HG03460 (cell line): ENCODE data around the gene PPP1R12A.

Experiments
- ATAC-seq: cut with Tn5 transposase; IDR thresholded peaks from one replicate; pipeline ENCODE4 v1.9.1; 2021; ENCODE audit not compliant: unreplicated experiment

The PPP1R12A gene

DNA sequence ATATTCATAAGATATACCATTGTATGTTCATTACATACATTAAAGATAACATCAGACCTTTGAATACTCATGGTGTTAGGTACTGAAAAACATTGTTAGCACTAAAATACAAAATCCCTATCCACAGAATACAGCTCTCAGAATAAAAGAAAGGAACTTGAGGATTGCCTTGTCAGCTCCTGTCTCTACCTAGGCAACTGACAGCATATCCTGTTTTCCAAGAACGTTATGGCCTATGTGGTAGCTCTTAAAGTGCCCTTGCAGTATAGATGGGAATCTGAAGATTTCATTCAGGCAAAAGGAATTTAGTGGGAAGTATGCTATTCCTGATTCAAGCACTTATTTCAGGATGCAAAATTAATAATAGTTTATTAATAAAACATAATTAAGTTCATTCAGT is 1.8 kb upstream of the PPP1R12A start:
- ATAC-seq = no peak

DNA sequence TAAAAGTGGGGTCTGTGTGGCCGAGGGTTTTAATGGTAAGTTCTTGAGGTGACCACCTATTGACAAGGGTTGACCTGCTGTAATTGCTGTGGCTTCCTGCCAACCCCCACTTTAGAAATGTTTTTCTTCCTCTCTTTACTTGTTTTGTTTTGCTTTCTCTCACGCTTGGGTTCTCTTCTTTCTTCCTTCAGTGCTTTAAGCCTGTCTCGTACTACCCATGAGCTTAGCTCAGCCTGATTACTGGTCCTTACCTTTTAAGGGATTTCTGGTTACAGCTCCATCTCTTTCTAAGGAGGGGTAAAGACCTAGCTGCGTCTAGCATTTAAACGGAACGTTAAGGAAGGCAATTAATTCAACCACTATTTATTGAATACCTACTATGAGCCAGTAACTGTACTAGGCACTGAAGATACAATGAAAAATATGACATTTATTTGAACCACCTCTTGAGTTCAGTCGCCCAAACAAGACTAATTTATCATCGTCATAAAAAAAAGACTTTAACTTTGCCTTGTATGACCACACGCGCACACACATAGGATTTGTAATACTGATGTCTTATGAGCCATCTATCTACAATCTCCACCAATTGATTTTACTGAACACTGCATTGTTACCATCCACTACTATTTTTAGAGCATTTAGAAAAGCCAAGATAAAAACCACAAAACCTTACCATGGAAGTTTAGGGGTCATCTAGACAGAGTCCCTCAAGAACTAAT is 888 bp upstream of the PPP1R12A start:
- ATAC-seq = peak; percentile 22

DNA sequence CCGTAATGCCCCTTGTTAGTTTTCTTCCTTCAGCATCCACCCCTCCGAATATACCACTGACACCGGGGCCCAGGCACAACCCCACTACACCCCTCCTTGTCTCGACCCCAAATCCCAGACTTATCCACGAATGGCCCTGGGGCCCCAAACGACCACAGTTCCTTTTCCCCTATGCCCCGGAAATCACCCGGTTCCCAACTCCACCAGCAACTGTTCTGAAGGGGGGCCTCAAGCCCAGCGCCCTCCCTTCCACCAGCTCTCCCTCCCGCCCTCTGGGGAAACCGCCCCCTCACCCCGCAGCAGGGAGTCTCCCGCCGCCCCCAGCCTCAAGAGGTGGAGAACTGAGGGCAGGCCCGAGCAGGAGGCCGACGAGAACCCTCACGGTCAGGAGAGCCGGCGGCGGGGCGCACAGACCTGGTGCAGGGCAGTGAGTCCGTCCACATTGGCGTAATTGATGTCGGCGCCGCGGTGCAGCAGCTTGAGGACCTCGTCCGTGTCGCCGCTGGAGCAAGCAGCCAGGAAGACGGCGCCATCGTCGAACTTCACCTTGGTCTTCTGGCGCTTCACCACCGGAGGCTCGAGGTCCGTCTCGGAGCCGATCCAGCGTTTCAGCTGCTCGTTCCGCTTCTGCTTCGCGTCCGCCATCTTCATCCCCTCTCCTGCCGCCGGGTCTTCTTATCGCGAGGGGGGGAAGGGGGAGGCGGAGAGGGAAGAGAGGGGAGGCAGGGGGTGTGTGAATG is 446 bp downstream of the PPP1R12A start:
- peak; percentile 21 for ATAC-seq

DNA sequence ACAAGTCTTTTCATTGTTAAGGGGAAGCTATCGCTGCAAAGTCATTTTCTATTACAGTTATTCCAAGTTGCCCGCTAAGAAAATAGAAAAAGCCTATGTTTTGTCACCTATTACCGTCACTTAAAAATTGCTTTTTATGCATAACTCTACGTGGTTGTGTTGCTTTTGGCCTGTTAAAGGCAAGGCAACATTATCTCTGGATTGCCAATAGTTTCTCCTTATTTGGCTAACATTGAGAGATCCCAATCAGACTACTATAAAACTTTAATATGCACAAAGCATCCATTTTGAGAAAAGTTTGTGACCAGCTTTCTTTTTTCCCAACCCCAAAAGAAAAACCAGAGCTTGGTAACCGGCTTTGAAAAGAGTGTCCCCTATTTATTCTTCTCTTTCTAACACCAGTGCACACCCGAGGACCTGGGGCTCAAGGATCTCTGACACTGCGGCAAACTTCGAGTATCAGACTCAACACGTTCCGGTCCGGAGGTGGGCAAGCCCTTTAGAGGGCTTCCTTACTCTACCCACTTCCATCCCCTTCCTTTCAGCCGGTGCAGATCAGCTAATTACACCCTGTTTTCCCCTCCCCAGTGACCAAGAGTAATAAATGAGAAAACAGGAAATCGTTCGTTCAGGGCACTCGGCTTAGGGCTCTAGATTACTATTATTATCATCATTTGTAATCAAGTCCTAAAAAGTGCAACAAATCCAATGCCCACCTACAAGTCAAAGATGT is 1.2 kb downstream of the PPP1R12A start:
- peak; percentile 24 for ATAC-seq

DNA sequence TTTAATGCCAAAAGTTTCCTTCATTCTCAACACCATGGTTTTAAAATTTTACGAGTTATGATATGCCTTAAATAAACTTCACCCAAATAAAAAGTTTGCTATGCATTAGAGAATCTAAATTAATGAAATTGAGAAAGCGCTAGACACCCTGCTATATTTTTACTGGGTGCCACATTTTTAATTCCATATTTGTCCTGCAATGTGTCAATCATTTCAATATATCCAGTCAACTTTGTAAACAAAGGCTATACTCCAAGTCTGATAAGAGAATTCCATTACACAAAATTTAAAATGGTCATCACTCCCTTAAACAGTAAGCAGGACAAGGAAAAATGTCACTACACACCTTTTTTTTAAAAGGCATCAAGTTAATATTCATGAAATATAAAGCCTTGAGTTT is 1.9 kb downstream of the PPP1R12A start:
- ATAC-seq = no peak

DNA sequence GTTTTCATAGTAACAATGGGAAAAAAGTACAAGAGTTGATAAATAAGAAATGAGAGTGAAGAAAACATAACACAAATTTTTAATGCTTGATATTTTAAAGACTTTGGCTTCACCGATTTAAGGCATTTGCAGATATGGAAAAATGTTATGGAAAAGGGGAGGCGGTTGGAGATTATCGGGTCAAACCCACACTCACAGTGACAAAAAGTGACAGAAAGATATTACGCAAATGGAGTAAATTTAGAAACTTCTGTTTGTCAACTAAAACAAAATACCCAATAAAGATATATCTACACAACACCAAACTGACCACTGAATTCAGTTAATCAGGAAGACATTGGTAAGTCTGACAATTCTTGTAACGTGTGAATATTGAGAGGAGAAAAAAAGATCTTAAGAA is 2.5 kb downstream of the PPP1R12A start:
- ATAC-seq = no peak

DNA sequence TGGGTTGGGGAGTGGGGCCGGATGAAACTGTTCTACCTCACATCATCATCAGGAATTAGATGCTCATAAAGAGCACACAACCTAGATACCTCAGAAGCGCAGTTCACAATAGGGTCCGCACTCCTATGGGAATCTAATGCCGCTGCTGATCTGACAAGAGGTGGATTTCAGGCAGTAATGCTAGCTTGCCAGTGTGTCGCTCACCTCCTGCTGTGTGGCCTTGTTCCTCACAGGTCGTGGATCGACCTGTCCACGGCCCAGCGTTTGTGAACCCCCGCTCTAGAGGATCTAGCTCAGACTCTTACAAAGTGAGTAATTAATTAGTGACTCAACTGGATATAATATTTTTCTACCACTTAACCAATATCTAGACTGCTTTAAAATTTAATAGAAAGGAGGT is 5.8 kb downstream of the PPP1R12A start:
- ATAC-seq = no peak

DNA sequence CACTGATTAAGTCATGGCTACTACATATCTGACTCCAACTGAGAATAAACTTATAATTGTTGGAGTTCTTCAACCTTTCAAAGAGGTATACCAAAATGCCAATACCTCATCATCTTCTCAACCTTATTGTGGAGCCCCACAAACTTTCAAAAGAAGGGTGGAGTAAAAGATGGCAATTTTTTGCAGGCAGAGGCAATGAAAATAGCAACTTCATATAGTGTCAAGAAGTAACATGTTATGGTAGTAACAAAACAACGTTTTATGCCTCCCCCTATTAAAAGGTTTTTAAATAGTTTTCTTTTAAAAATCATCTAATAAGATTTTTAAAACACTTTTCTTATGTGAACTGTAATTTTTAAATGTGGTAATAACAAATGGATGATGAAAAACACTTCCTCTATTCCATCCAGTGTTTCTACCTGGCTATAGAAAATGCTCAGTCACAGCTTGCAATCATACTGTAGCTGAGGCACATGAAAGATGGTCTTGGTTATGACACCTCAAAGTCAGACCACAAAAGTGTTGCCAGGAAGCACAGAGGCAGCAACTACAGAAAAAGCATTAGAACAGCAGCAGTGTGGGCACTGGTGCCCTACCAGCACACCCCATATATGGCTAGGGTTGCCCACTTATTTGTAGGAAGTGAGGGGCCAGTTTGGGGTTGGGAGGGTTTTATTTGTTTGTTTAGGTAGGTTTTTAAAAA is 7.0 kb downstream of the PPP1R12A start:
- ATAC-seq = peak; percentile 99

DNA sequence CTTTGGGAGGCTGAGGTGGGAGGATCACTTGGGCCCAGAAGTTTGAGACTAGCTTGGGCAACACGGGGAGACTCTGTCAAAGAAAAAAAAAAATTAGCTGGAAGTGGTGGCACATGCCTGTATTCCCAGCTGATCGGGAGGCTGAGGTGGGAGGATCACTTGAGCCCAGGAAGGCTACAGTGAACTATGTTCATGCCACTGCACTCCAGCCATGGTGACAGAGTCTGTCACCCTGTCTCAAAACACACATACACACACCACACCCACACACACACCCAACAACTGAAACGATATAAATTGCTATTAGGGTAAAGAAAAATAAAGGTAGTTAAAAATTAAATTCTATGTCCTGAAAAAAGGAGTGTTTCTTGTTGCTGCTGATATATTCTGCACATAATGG is 7.9 kb downstream of the PPP1R12A start:
- no peak for ATAC-seq

DNA sequence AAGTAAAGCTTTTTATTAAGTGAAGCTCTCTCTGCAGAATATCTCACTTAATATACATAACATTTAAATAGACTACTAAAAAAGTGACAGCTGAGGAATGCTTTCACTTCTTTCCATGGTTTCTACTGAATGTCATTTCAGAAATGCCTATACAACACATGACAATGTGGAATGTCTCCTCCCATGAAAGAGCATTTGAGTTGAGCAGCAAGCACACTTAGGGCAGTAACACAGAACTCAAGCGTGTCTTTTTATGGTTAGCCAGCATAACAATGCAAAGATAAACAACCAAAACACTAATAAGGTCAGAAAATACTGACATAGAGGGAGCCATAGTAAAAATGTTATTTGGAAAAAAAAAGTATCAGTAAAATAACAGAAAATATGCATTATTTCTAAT is 9.4 kb downstream of the PPP1R12A start:
- ATAC-seq = no peak

DNA sequence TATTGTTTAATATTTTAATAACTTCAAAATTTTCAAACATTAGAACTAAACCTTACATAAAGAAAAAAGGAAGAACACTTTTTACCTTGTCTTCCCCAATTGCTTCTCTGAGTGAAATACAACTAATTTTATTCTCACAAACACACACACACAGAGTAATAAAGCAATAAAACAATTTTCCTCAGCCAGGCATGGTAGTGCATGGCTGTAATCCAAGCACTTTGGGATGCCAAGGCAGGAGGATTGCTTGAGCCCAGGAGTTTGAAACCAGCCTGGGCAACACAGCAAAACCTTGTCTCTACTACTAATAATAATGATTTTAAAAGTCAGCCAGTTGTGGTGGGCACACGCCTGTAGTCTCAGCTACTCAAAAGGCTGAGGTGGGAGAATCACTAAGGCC is 13.1 kb downstream of the PPP1R12A start:
- no peak for ATAC-seq

DNA sequence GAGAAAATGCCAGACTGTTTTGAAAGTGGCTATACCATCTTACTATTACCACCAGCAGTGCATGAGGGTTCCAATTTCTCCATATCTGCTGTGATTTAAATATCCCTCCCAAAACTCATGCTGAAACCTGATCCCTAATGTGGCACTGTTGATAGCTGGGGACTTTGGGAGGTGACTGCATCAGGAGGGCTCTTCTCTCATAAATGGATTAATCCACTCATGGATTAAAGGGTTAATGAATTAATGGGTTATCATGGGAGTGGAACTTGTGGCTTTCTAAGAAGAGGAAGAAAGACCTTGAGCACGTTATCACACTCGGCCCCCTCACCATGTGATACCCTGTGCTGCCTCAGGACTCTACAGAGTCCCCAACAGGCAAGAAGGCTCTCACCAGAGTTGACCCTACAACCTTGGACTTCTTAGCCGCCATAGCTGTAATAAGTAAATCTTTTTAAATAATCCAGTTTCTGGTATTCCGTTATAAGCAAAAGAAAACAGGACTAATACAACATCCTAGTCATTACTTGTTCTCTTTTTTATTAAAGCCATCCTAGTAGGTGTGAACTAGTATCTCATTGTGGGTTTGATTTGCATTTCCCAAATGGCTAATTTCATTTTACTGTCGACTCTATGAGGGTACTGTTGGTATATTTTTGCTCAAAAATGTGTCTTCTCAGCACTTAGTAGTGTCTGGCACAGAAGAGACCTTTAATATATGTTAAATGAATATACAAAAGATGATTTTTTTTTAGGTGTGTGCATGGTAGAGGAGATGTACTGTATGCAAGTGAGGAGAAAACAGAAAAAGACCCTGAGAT is 14.3 kb downstream of the PPP1R12A start:
- ATAC-seq = no peak

DNA sequence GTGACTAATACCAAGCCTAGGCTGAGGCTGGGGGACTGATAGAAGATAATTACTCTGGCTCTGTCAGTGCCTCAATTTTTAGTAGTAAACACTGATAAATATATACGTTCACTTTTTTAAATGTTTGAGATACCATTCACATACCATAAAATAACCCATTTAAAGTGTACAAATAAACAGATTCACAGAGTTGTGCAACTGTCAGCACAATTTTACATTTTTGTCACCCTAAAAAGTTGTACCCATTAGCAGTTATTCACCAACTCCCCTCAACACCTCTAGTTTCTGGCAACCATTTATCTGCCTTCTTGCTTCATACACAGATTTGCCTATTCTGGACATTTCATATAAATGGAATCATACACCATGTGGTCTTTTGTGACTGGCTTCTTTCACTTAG is 15.1 kb downstream of the PPP1R12A start:
- no peak for ATAC-seq

DNA sequence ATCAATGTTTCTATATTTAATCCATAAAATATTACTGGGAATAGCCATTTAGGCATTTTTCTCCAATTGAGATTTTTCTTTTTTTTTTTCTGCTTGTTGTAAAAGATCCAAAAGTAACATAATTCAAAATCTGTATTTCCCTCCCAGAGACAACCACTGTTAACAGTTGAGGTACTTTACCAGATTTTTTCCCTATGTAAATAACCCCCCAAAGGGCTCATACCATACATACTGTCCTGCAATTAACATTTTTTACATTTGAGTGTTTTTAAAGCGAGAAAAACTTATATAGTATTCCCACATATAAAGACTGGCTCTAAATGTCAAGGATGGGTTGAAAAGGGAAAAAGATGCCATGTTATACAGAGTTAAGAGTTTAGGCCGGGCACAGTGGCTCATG is 18.1 kb downstream of the PPP1R12A start:
- ATAC-seq = no peak

DNA sequence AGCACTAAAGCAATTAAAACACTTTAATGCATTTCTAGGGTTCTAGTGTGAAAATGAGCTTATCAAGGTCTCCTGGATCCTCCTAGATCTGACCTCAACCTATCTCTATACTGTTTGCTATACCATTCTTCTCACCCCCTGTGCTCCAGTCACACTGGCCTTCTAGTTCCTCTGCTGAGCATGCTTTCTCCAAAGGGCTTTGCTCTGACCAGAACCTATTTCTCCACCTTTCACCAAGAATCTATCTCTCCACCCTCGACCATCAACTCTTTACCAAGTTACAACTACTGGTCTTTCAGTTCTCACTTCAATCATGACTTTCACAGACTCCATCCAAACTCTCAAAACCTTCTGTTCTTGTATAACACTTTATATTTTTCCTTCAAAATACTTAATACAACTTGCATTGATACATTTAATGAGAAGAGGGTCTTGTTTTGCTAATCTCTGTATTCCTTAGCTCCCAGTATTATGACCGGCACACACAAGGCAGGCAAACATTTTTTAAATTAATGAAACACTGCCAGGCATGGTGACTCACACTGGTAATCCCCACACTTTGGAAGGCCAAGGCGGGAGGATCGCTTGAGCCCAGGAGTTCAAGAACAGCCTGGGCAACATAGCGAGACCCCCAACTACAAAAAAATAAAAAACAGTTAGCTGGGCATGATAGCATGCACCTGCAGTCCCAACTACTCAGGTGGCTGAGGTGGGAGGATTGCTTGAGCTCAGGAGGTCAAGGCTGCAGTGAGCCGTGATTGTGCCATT is 22.8 kb downstream of the PPP1R12A start:
- no peak for ATAC-seq

DNA sequence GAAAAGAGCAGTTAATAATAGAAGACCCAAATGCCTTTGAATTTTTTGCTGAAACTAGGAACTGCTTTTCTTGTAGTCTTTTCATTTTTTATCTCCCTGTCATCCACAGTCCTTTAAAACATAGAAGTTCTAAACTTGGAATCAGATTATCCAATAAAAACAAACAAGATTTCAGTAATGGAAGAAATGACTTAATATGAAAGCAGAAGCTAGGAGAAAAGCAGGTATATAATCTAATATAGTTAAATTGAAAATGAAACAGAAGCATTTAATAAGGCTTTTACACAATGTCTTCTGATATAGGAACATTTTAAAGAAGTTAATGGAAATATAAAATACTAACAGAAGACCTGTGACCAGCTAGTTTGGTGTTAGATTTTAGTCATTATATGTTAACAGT is 26.5 kb downstream of the PPP1R12A start:
- ATAC-seq = no peak

DNA sequence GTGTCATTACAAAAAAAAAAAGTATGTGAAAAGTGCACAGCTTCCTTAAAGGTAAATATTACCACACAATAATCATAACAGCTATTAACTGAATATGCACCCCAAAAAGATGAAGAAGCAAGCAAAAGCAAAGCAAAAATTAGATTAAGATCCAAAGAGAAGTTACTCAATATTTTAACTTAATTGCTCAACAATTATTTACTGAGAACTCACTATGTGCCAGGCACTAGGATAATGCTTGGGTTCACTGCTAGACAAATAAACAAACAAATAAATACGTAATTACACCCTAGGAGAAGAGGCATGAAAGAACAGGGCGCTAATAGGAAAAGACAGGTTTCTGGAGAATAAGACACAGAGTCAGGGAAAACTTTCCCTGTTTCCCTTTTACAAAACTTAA is 33.4 kb downstream of the PPP1R12A start:
- no peak for ATAC-seq

DNA sequence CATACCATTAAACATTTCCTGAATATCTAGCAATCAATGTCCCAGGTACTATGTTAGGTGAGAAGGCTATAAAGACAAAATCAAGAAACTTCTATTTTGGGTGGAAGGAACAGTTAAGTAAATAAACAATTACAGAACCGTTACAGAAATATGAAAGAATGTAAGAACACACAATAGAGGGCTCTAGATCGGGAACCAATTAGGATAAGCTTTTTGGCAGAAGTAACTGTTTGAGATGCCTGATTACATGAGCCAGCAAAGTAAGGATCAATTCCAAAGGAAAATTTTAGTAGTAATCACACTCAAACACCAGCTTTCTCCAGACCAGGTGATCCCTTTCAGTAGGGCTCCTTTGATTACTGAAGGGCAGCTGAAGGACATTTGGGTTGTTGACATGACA is 33.9 kb downstream of the PPP1R12A start:
- ATAC-seq = no peak

DNA sequence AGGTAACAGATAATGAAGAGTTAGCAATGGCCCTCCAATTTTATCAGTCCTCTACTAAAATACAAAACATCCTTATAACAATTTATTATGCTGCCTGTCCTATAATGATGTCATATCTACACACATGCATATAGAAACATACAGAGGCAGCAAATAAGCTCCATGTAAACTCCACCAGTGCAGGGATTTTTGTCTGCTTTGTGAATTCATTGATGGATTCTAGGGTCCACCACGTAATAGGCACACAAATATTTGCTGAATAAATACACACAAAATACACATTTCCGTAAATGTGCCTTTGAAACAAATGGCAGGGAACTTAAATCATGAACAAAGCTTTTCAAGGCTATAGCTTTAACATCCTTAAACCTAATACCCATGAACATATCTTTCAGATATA is 34.7 kb downstream of the PPP1R12A start:
- no peak for ATAC-seq

DNA sequence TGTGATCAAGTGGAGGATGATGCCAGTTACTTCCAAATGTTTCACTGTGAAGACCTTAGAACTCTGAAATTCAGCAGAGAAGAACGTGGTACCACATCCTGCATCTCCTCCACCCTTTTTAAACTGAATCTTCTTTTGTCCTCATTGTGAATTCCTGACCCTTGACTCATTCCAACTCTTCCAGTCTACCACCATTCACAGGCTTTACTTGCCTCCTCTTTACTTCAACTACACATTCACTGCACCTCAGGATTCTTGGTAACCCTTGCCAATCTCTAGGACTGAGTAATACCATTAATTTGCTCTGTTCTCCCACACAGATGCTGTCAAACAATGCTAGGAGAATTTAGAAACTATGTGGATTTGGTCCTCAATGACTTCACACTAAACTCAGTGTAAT is 37.3 kb downstream of the PPP1R12A start:
- no peak for ATAC-seq
